Suppressor macrophage treated with lipopolysaccharide for 1 hour (primary cell): ENCODE data around the gene NAV2.
A peak's percentile ranks its signal among the peaks of the same experiment; 100 is the strongest.

Experiments used
- DNase-seq, 3 donors: peaks; one replicate each; pipeline ENCODE4 v3.0.0-alpha.2; 2020 to 2022

NAV2 gene

DNA sequence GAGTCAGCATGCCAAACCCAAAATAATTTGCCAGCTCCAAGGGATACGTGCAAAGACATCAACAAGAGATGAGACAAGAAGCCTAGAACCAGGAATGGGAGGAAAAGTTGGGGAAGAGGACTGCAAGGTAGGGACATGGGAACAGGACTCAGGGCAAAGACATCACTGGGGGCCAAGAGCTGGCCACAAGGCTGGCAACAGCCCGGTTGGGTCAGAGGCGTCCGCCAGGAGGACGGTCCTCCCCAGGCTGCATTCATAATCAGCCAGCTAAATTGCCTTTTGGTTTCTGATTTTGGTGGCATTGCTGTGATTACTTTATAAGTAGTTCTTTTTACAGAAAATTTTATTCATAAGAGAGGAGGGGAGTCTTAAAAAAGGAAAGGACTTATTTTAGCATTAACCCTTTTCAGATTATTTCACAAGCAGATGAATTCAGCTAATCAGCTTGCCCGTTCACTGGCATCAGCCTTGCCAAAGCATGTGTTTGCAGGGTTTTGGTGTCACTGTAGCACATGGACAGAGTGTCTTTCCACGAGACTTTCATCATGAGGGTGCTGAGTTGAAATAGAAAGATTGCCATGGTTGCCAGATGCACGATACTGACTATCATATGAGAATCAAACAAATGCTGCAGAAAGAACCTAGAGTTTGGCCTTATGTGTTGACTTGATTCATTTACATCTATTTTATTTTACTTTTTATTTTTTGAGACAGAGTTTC lies 23.2 kb upstream of the NAV2 start:
- no peak for DNase-seq

DNA sequence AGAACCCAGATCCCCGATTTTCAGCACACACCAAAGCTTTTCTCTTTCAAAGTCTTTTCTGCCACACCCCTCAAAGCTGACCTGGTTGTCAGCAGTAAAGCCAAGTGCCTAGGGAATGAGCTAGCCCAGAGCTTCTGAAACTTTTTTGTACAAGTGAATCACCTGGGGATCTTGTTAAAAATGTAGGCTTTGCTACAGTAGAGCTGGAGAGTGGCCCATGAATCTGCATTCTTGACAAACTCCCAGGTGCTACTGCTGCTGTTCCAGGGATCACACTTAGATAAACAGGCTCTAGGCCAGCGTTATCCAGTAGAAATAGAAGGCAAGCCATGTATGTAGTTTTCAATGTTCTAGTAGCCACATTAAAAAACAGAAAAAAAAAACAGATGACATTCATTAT lies 21.8 kb upstream of the NAV2 start:
- no peak for DNase-seq

DNA sequence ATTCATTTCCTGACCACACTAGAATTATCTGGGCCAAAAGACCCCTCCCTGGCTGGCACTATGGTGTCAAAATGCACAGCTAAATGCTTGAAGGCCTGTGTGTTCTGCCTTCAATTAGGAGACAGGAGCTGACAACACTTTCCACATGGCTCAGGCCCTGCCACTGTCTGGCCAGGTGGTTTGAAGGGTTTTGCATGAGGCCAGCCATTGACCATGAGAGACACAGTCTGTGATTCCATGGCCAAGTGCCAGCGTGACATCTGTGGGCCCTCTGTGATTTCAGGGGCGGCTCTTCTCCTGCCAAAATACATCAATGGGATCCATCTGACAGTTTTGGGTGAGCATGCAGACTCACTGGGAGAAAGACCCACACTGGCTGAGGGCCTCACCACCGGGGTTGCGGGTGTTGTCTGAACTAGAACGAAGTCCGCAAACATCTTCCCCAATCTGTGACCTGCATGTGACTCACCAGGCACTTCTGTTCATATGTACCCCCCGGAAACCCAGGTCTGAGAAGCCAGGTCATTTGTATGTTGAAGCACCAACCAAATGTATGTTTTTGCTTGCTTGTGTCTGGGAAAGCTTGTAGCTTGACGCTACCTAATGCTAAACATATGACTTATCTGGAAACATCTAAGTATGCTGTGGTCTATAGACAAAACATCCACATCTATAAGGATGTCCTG lies 20.7 kb upstream of the NAV2 start:
- no peak for DNase-seq

GRCh38 chr11:19693146-19693545 lies 19.5 kb upstream of the NAV2 start:
- DNase-seq, result no peak

- no peak for DNase-seq
Observed at GRCh38 chr11:19694796-19695345, 17.8 kb upstream of the NAV2 start.

- DNase-seq, result no peak
Observed at GRCh38 chr11:19696073-19696472, 16.6 kb upstream of the NAV2 start.

- DNase-seq, result no peak
Observed at GRCh38 chr11:19696904-19697303, 15.7 kb upstream of the NAV2 start.

GRCh38 chr11:19697721-19698121 lies 14.9 kb upstream of the NAV2 start:
- DNase-seq, result no peak

GRCh38 chr11:19698493-19699292 lies 13.9 kb upstream of the NAV2 start:
- DNase-seq, result no peak

DNA sequence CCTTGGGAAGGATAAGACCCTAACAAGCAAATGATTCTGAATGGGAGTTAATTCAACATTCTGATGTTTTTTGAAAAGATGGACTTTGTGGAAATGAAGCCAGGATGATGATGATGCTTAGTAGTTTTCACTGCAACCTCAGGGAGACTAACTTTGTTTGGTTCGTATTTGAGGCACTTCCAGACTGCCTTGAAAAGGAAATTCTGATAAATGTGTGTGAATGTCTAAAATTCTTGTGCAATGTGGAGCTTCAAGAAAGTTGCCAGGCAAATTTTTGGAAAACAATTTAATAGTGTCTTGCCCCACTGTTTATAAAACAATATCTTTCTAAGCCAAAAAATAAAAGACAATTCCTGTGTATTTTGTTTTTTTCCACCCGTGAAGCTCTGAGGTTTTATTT lies 11.2 kb upstream of the NAV2 start:
- no peak for DNase-seq

DNA sequence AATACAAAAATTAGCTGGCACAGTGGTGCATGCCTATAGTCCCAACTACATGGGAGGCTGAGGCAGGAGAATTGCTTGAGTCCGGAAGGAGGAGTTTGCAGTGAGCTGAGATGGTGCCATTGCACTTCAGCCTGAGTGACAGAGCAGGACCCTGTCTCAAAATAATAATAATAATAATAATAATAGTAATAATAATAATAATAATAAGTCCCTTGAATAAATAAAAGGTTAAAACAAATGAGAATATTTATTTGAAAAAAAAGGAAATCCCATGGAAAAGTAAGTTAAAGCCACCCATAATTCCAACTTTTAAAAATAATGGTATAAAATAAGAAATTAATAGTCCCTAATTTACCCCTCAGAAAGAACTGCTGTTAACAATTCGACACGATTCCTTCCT lies 10.0 kb upstream of the NAV2 start:
- DNase-seq, result no peak

DNA sequence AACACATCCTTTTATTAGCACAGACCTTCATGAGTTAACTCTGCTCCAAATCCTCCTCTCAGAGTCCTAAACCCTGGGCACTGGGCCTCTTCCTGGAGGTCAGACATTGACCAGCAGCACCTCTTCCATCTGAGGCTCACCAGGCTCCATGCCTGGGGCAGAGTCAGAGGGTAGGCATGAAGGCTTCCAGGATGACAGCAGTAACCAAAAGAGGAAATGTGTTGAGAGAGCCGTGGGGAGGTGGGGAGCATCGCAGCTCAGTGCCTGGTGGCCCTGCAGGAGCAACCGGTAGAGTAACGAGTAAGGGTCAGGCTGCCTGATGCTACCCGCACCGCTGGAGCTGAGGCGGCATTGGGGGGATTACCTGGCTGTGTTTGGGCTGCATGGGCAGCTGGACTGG lies 9.4 kb upstream of the NAV2 start:
- no peak for DNase-seq

DNA sequence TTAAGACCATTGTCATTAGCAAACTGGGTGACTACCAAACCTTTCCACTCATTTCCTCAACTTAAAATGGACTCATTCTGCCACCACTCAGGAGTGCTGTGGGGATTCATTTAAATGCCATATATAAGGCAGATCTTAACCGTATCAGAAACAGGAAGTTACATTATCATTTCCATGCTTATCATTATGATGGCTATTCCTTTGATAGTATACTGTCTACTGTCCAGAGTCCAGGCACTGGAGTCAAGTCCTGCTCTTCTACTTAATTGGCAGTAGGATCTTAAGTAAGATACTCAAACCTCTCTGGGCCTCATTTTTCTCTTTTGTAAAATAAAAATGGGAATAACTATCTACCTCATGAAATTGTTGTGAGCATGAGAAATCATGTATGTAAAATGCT lies 8.4 kb upstream of the NAV2 start:
- no peak for DNase-seq

DNA sequence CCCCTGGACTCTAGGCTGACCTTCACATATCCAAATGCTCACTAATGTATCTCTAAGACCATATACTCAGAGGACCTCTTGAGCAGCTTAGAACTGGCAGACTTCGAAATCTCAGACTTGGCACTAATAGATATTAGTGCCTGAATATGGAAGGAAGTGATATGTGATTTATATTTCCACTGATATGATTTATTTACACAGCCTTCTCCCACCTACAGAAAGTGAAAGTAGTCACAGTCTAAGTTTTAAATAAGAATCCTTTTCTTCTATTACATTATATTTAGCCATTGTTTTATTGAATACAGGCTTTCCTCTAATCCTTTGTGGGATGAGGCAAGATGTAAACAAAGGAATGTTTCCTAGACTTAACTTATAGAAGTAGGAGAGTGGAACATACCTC lies 6.7 kb upstream of the NAV2 start:
- no peak for DNase-seq

DNA sequence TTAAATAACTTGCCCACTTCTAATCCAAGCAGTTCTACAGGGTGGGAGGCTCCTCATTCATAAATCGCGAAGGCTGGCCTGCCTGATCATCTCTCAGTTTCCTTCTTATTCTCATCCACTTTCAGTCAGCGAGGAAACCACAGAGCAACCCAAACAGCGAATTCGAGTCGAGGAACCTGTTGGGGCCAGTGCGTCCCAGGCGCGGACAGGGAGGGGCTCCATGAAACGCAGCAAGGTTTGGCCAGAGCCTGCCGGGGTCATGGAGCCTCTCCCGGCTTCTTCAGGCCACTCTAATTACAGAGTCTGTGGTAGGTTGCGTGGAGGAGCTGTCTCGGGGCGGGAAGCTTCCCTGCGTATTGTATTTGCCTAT lies 741 bp upstream of the NAV2 start:
- DNase-seq, result peak in 1 of 3 donors; percentile 29

DNA sequence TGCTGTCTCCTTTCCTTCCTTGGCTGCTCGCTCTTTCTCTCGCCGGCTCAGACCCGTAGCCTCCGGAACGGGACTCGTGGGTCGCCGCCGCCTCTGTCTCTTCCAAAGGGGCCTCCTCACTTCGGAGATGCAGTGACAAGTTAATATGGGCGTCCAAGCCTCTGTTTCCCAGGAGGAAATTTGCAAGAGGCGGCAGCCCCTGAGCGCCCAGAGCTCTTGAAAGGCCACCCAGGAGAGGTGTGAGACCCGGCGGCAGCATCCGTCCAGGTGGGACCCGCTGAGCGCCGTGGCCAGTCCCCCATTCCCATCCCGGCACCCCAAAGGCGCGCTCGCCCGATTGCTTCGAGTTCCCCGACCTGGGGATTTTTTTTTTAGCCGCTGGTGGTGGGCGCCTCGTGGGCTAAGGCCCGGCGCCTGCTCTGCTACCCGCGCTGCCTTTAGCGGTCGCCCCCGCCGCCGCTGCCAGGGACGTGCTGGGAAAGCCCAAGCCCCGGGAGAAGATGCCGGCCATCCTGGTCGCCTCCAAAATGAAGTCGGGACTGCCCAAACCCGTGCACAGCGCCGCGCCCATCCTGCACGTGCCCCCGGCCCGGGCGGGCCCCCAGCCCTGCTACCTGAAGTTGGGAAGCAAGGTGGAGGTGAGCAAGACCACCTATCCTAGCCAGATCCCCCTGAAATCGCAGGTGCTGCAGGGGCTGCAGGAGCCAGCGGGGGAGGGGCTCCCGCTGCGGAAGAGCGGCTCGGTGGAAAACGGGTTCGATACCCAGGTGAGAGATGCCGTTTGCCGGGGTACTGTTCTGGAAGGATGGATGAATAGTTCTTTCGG lies 772 bp downstream of the NAV2 start:
- peak; percentile 40 to 68 (median 46) for DNase-seq

DNA sequence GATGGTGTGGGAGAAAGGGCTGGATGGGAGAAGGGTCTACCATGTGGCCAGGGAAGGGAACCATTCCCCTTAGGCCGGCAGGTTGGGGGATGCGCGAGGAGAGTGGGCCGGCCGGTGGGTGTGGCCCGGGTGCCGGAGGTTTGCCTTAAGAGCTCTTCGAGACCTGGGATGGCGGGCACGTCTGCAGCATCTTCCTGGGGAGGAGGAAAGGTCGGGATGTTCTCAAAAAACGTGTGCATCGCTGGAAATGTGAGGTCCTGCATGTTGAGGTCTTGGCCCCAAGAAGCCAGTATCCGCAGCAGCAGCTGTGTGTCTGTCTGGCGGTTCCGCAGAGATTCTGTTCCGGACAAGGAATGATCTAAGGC lies 1.4 kb downstream of the NAV2 start:
- peak in 1 of 3 donors; percentile 12 for DNase-seq

DNA sequence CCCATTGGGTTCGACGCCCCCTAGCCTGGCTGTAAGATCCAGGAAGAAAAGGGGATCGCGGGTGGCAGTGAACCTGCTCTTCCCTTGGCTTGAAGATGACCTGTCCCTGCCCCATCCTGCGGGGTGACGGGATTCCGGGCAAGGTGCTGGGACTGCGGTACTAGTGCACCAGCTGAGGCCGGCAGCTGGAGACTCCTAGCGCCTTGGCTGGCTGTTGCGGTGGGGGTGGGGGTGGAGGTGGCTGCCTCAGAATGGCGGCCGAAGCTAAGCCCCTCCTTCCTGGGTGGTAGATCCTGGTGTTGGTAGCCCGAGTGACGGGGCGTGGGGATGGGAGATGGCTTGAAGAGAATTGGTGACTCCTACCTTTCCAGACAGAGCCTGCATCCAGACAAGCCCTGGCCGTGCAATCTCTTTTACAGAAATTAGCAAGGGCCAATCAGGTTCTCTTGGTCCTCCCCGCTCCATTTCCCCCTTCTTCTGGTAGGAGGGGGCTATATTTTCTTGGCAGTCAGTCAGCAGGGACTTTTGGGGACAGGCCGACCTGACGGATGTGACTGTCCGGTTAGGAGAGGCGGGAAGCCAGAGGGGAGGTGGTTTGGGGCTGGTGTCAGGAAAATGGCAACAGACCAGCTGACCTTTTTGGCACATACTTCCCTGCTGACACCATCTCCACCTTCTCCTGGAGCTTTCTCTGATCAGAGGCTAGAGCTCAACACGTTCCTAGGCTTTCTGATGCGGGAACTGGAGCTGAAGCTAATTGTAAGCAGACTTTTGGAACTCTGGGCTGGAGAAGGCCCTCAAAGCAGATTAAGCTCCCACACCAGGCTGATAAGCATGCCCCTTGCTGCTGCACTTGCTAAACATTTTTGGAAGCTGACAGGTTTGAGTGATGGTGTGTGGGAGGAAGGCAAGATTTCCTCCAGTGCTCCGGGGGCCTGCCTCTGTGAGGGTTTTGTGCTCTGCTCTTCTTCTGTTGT lies 2.0 kb downstream of the NAV2 start:
- peak; percentile 51 to 72 (median 64) for DNase-seq

DNA sequence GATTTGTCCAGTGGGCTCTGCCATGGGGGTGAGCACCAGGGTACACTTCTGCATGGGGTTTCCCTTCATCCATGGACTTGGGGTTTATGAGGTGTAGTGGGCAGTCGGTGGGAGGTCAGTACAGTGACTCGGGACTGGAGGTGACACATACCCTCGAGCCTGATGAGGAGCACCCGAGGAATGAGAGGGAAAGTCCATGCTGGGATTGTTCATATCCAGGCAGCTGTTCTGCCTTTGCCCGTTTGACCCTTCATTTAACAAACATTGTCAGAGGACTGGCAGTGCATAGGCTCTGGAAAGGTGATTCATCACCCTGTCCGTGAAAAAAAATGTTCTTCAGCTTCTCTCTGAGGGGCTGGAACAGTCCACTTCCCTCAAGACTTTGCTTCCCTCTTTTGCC lies 2.7 kb downstream of the NAV2 start:
- DNase-seq, result peak; percentile 86 to 93 (median 86)

GRCh38 chr11:19718051-19718450 lies 5.4 kb downstream of the NAV2 start:
- DNase-seq, result no peak

GRCh38 chr11:19718951-19719350 lies 6.3 kb downstream of the NAV2 start:
- DNase-seq, result no peak

GRCh38 chr11:19719960-19720359 lies 7.3 kb downstream of the NAV2 start:
- peak; percentile 7 to 44 (median 29) for DNase-seq
